ENCODE results near the gene ZNF665. TPM values are rescaled to one million over a fixed set of nuclear protein-coding genes. Genes with fewer than 3 reads are reported as not detected.
A peak's percentile ranks its signal among the peaks of the same experiment; 100 is the strongest.
"Not testable (repeated sequence)": the region's sequence is repeated elsewhere in the genome, so short reads cannot be mapped to it uniquely, and the experiment has no call there.

ZNF665 gene
- total RNA-seq, 4 donors from 2014 or later = 2.1 to 32.1 (median 4.1) TPM

- peaks cover 0 to 42% (median 0%) of the 10 kb centered on the region in 3 donors for H3K9me3 ChIP-seq
- peak; percentile 92 for ATAC-seq
- WGBS, 2 donors (ENCODE audit: low coverage in 1 of 2) = 0% methylated on average over 5 to 14 of the region's 42 CpGs
- peaks cover 0 to 33% of the 10 kb centered on the region in 2 donors for H3K36me3 ChIP-seq
- peak overlapping the region; percentile 74 to 75 for H3K4me3 ChIP-seq
- no peaks in the 10 kb centered on the region for H3K27me3 ChIP-seq
- TF ChIP-seq POLR2A (IDR thresholded peaks at IDR 0.05) (peak; percentile 23 to 33), POLR2AphosphoS5 (IDR thresholded peaks at IDR 0.05) (peak; percentile 67), EP300 (IDR thresholded peaks at IDR 0.05) (no peak)
- TF ChIP-seq, protein P1, sequence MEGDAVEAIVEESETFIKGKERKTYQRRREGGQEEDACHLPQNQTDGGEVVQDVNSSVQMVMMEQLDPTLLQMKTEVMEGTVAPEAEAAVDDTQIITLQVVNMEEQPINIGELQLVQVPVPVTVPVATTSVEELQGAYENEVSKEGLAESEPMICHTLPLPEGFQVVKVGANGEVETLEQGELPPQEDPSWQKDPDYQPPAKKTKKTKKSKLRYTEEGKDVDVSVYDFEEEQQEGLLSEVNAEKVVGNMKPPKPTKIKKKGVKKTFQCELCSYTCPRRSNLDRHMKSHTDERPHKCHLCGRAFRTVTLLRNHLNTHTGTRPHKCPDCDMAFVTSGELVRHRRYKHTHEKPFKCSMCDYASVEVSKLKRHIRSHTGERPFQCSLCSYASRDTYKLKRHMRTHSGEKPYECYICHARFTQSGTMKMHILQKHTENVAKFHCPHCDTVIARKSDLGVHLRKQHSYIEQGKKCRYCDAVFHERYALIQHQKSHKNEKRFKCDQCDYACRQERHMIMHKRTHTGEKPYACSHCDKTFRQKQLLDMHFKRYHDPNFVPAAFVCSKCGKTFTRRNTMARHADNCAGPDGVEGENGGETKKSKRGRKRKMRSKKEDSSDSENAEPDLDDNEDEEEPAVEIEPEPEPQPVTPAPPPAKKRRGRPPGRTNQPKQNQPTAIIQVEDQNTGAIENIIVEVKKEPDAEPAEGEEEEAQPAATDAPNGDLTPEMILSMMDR (IDR thresholded peaks at IDR 0.05) = peak in 1 of 4 experiments; percentile 9
- H3K4me1 ChIP-seq = peaks cover 0 to 45% (median 4%) of the 10 kb centered on the region in 3 donors
- H3K27ac ChIP-seq = peak overlapping the region; percentile 79 to 91 (median 86)
Measured at GRCh38 chr19:53196777-53197396, 3.7 kb upstream of the ZNF665 start.

- Histone ChIP-seq H3K27ac (no peak overlapping the region), H3K36me3 (peaks cover 0 to 29% of the 10 kb centered on the region in 2 donors), H3K4me3 (no peak overlapping the region), H3K27me3 (no peaks in the 10 kb centered on the region), H3K9me3 (peaks cover 0 to 27% (median 0%) of the 10 kb centered on the region in 3 donors), H3K4me1 (peaks cover 0 to 47% (median 4%) of the 10 kb centered on the region in 3 donors)
- TF ChIP-seq, protein P1 (IDR thresholded peaks at IDR 0.05) = peak; percentile 75 to 93 (median 90)
- TF ChIP-seq POLR2A (IDR thresholded peaks at IDR 0.05) (no peak), POLR2AphosphoS5 (IDR thresholded peaks at IDR 0.05) (no peak)
- WGBS, 2 donors (ENCODE audit: low coverage in 1 of 2) = 0% methylated on average over 2 to 3 of the region's 3 CpGs
- peak; percentile 44 for ATAC-seq
Measured at GRCh38 chr19:53195265-53195903, 2.2 kb upstream of the ZNF665 start.

DNA sequence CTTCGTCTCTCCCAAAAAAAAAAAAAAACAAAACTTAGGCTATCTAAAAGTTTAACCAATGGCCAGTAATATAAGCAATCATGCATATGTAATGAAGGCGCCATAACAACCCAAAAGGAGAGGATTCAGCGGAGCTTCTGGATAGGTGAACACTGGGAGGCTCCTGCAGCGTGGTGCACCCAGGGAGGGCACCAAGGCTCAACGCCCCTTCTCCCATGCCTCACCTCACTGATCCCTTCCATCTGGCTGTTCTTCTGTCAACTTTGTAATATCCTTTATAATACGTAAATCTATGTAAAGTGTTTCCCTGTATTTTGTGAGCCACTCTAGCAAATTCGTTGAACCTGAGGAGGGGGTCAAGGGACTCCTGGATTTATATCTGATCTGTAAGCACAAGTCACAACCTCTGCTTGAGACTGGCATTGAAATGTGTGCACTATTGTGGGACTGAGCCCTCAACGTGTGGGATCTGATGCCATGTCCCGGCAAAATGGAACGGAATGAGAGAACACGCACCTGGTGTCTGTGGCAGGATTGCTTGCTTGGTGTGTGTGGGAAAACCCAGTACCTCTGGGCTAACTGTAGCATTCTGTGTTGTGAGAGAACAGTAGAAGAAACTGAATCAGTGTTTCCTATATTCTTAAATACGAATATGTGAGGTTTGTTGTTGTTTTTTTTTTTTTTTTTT is 521 bp upstream of the ZNF665 start:
- no peak for TF ChIP-seq POLR2AphosphoS5 (IDR thresholded peaks at IDR 0.05)
- TF ChIP-seq EP300 (IDR thresholded peaks at IDR 0.05) = no peak
- no peak for TF ChIP-seq POLR2A (IDR thresholded peaks at IDR 0.05)
- Histone ChIP-seq H3K36me3 (peaks cover 0 to 16% of the 10 kb centered on the region in 2 donors), H3K27me3 (no peaks in the 10 kb centered on the region), H3K9me3 (peaks cover 0 to 10% (median 0%) of the 10 kb centered on the region in 3 donors), H3K4me1 (peaks cover 0 to 47% (median 4%) of the 10 kb centered on the region in 3 donors), H3K27ac (peak overlapping the region in 3 of 4 donors; percentile 40 to 86 (median 84)), H3K4me3 (peak overlapping the region; percentile 44 to 83)
- WGBS, 2 donors (ENCODE audit: low coverage in 1 of 2) = 52 to 54% methylated on average over 10 to 12 of the region's 12 CpGs
- ATAC-seq = no peak

- ATAC-seq = no peak
- WGBS, 2 donors (ENCODE audit: low coverage in 1 of 2) = 50 to 88% methylated on average over 1 to 2 of the region's 3 CpGs
- H3K36me3 ChIP-seq = peaks cover 0 to 15% of the 10 kb centered on the region in 2 donors
- H3K4me3 ChIP-seq = no peak overlapping the region
- H3K4me1 ChIP-seq = peaks cover 0 to 24% (median 0%) of the 10 kb centered on the region in 3 donors
- TF ChIP-seq POLR2AphosphoS5 (IDR thresholded peaks at IDR 0.05) (no peak), POLR2A (IDR thresholded peaks at IDR 0.05) (no peak), EP300 (IDR thresholded peaks at IDR 0.05) (no peak)
- TF ChIP-seq, protein P1 (IDR thresholded peaks at IDR 0.05) = no peak
- no peaks in the 10 kb centered on the region for H3K27me3 ChIP-seq
- H3K9me3 ChIP-seq = no peaks in the 10 kb centered on the region
- H3K27ac ChIP-seq = no peak overlapping the region
Measured at GRCh38 chr19:53190253-53190652, 2.9 kb downstream of the ZNF665 start.

- not testable (repeated sequence) for H3K9me3 ChIP-seq, H3K27ac ChIP-seq, H3K4me3 ChIP-seq, H3K27me3 ChIP-seq, ATAC-seq
- Histone ChIP-seq H3K4me1 (peaks cover 0 to 20% (median 0%) of the 10 kb centered on the region in 3 donors), H3K36me3 (peaks cover 0 to 15% of the 10 kb centered on the region in 2 donors)
- 60 to 70% methylated on average over 1 to 2 of the region's 16 CpGs for WGBS, 2 donors (ENCODE audit: low coverage in 1 of 2)
Measured at GRCh38 chr19:53189691-53190198, 3.4 kb downstream of the ZNF665 start.

- H3K4me3 ChIP-seq, H3K4me1 ChIP-seq, H3K9me3 ChIP-seq, ATAC-seq, H3K27me3 ChIP-seq, H3K27ac ChIP-seq: not testable (repeated sequence)
- peaks cover 0 to 43% of the 10 kb centered on the region in 2 donors for H3K36me3 ChIP-seq
- WGBS, 2 donors (ENCODE audit: low coverage in 1 of 2) = 92 to 93% methylated on average over 3 to 5 of the region's 19 CpGs
Measured at GRCh38 chr19:53185155-53185882, 7.8 kb downstream of the ZNF665 start.
